Vagina (tissue), 2 donors: Measurements from ENCODE around the gene SAP30BP. TPM values are rescaled to one million over a fixed set of nuclear protein-coding genes. Genes with fewer than 3 reads are reported as not detected.

Source experiments
- DNase-seq, 2 donors: peaks; one replicate each; pipeline ENCODE4 v3.0.0-alpha.2; 2017; ENCODE audit errors: extremely low spot score in 2 of 2
- H3K27ac ChIP-seq: fragments of 200-600 bp; sonication (generic); one replicate; pipeline ENCODE4 v1.5.1; 2019
- H3K27me3 ChIP-seq: fragments of 200-600 bp; sonication (generic); one replicate; pipeline ENCODE4 v1.5.1; 2019
- H3K36me3 ChIP-seq, 2 donors: fragments of 200-600 bp; sonication (generic); one replicate each; pipeline ENCODE4 v1.5.1; 2017 to 2019
- H3K4me1 ChIP-seq: fragments of 200-600 bp; sonication (generic); one replicate; pipeline ENCODE4 v1.5.1; 2019
- H3K4me3 ChIP-seq, 2 donors: fragments of 200-600 bp; sonication (generic); 1 replicate in 1 of 2; 2 replicates in 1 of 2; pipeline ENCODE4 v1.5.1; 2016 to 2019
- H3K9me3 ChIP-seq: fragments of 200-600 bp; sonication (generic); one replicate; pipeline ENCODE4 v1.5.1; 2019
- POLR2A ChIP-seq, 2 donors: fragments of 450-650 bp; IDR thresholded peaks; one replicate each; pipeline ENCODE4 v1.6.1; 2017; ENCODE audit warnings: antibody characterized with exemption in 2 of 2, mild to moderate bottlenecking in 2 of 2, moderate library complexity in 2 of 2
- POLR2AphosphoS5 ChIP-seq, 2 donors: sonication (generic); formaldehyde crosslinking; IDR thresholded peaks; one replicate each; pipeline ENCODE4 v1.9.0; 2017; ENCODE audit warnings: antibody characterized with exemption in 2 of 2, mild to moderate bottlenecking in 2 of 2, low read depth in 1 of 2; ENCODE audit not compliant: insufficient read depth in 1 of 2
- intact Hi-C: fragments of 100-400 bp; cut with DNase I; formaldehyde crosslinking; loops from one replicate; pipeline ENCODE4 v1.15.1; 2023
- total RNA-seq: library from RNA; depleted of rRNA; stranded (reverse); fragments of >200 nt; gene quantifications from one replicate; pipeline ENCODE4 v1.2.3, GENCODE V29; 2016
- TF ChIP-seq, protein P1 (sequence below), 3 experiments: fragments of 450-650 bp in 2 of 3; fragments of 200-600 bp in 1 of 3; sonication (generic) in 1 of 3; IDR thresholded peaks; one replicate each; pipeline ENCODE4 v1.5.1; 2017 to 2019; ENCODE audit warnings: antibody characterized with exemption in 3 of 3, mild to moderate bottlenecking in 2 of 3, moderate library complexity in 2 of 3

SAP30BP gene
- total RNA-seq, 1 donor from 2014 or later = 79.1 TPM

DNA sequence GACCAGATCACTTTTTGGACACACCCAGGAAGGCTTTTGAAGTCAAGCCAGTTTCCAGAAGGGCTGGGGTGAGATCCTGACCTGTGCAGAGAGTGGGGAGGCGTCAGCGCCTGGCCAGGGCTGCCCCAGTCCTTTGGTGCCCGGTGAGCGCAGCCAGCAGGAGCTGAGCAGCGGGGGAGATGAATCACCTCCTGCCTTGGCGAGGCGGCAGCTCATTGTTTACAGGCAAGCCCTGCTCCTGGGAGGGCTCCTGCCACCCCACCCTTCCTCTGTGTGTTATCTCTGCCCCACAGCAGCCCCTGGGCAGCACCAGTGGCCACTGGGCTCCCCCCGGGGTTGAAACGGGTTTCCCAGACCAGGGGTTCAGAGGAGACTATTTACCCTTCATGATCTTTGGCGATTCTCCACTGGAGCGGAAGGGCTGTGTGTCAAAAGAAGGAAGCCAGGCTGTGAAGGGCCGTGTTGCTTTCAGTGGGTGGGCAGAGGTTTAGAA is 40.0 kb downstream of the SAP30BP start:
- Histone ChIP-seq H3K36me3 (peaks cover 7 to 56% of the 10 kb centered on the region in 2 donors), H3K4me1 (peaks cover 19% of the 10 kb centered on the region), H3K9me3 (no peaks in the 10 kb centered on the region), H3K27ac (peak overlapping the region; percentile 35), H3K27me3 (no peaks in the 10 kb centered on the region), H3K4me3 (no peak overlapping the region)
- DNase-seq = no peak
- intact Hi-C loops = no loop called here
- TF ChIP-seq, protein P1, sequence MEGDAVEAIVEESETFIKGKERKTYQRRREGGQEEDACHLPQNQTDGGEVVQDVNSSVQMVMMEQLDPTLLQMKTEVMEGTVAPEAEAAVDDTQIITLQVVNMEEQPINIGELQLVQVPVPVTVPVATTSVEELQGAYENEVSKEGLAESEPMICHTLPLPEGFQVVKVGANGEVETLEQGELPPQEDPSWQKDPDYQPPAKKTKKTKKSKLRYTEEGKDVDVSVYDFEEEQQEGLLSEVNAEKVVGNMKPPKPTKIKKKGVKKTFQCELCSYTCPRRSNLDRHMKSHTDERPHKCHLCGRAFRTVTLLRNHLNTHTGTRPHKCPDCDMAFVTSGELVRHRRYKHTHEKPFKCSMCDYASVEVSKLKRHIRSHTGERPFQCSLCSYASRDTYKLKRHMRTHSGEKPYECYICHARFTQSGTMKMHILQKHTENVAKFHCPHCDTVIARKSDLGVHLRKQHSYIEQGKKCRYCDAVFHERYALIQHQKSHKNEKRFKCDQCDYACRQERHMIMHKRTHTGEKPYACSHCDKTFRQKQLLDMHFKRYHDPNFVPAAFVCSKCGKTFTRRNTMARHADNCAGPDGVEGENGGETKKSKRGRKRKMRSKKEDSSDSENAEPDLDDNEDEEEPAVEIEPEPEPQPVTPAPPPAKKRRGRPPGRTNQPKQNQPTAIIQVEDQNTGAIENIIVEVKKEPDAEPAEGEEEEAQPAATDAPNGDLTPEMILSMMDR (IDR thresholded peaks at IDR 0.05) = no peak
- peak; percentile 32 to 64 for TF ChIP-seq POLR2AphosphoS5 (IDR thresholded peaks at IDR 0.05; ENCODE audit: insufficient read depth in 1 of 2, low read depth in 1 of 2)

DNA sequence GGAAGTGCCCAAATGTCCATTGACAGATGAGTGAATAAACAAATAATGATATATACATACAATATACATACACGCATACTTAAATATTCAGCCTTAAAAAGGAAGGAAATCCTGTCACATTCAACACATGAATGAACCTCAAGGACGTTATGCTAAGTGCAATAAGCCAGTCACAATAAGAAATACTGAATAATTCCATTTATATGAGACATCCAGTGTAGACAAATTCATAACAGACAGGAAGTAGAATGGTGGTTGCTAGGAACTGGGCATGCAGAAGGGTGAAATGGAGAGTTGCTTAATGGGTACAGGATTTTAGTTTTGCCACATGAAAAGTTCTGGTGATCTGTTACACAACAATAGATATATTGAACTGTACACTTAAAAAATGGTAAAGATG is 45.3 kb downstream of the SAP30BP start:
- Histone ChIP-seq H3K27me3 (no peaks in the 10 kb centered on the region), H3K4me3 (no peak overlapping the region), H3K9me3 (no peaks in the 10 kb centered on the region), H3K4me1 (peaks cover 6% of the 10 kb centered on the region), H3K27ac (no peak overlapping the region), H3K36me3 (peaks cover 0 to 3% of the 10 kb centered on the region in 2 donors)
- intact Hi-C loops = no loop called here
- no peak for DNase-seq
- no peak for TF ChIP-seq POLR2A (IDR thresholded peaks at IDR 0.05)
- TF ChIP-seq POLR2AphosphoS5 (IDR thresholded peaks at IDR 0.05; ENCODE audit: insufficient read depth in 1 of 2, low read depth in 1 of 2) = no peak
- TF ChIP-seq, protein P1 (IDR thresholded peaks at IDR 0.05) = no peak

DNA sequence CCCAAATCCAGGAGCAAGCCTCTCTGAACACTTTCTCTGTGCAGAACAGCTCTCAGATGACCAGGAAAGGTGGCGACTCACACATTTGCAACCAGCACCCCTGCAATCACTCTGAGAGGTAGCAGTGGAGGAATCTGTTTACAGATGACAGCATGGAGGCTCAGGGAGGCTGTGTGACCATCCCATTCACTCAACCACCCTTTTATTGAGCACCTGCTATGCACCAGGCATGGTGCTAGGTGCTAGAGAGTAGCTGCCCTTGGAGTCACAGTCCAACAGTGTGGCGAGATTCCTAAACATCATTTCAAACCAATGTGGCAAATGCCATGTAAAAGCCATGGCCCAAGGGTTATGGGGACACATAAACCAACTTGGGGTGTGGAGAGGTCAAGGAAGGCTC is 52.6 kb downstream of the SAP30BP start:
- no peak overlapping the region for H3K27ac ChIP-seq

DNA sequence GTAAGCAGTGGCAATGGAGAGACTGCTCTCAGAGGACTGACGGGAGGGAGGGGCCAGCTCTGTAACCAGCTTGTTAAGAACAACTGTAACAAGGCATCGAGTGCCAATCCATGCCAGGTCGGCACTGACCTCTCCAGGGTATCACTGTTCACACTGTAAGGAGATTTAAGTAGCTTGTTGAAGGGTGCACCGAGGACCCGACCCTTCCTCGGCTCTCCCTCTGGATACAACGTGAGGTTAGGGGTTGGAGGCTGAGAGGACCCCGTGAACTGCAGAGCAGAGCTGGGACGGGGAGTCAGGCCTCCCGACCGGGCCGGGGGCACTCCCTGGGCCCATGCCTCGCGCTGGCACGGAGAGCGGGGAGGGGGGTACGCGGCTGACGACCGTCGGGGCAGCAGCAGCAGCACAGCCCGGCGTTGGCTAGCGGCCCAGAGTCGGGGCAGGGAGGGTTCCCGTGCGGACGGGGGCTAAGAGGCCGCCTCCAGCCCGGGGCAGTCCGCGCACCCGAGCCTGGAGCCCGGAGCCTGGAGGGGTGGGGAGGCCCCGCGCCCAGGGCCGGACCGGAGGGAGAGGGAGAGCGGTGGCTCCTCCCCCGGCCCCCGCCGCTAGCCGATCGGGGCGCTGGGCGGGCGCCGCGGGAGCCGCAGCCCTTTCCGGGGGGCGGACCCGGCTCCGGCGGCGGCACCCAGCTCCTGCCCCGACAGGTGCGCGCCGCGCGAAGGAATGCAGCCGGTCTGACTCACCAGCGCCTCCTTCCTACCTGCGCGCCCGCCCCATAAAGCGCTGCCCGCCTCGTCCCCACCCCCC is 53.7 kb downstream of the SAP30BP start, which contains the start of gene ITGB4:
Gene ITGB4 (plus strand): TSS at position 804 of the 807 bp plus-strand sequence. CDS start 3,245 bp downstream, outside the sequence.
- peak in 1 of 2 donors; percentile 46 for TF ChIP-seq POLR2AphosphoS5 (IDR thresholded peaks at IDR 0.05; ENCODE audit: insufficient read depth in 1 of 2, low read depth in 1 of 2)
- TF ChIP-seq POLR2A (IDR thresholded peaks at IDR 0.05) = no peak
- Histone ChIP-seq H3K36me3 (no peaks in the 10 kb centered on the region), H3K4me3 (peak within 1 kb of the TSS; percentile 50 to 63), H3K9me3 (no peaks in the 10 kb centered on the region), H3K4me1 (peaks cover 21% of the 10 kb centered on the region), H3K27ac (peak within 1 kb of the TSS; percentile 75), H3K27me3 (no peaks in the 10 kb centered on the region)
- intact Hi-C loops = no loop called here
- no peak for DNase-seq

More for the DNA sequence above, 52.6 kb downstream of the SAP30BP start:
- Histone ChIP-seq H3K4me3 (no peak overlapping the region), H3K27me3 (no peaks in the 10 kb centered on the region), H3K4me1 (peaks cover 19% of the 10 kb centered on the region), H3K36me3 (no peaks in the 10 kb centered on the region), H3K9me3 (no peaks in the 10 kb centered on the region)
- no peak for DNase-seq
- no peak for TF ChIP-seq POLR2AphosphoS5 (IDR thresholded peaks at IDR 0.05; ENCODE audit: insufficient read depth in 1 of 2, low read depth in 1 of 2)
- TF ChIP-seq POLR2A (IDR thresholded peaks at IDR 0.05) = no peak
- TF ChIP-seq, protein P1 (IDR thresholded peaks at IDR 0.05) = no peak
- intact Hi-C loops = no loop called here

DNA sequence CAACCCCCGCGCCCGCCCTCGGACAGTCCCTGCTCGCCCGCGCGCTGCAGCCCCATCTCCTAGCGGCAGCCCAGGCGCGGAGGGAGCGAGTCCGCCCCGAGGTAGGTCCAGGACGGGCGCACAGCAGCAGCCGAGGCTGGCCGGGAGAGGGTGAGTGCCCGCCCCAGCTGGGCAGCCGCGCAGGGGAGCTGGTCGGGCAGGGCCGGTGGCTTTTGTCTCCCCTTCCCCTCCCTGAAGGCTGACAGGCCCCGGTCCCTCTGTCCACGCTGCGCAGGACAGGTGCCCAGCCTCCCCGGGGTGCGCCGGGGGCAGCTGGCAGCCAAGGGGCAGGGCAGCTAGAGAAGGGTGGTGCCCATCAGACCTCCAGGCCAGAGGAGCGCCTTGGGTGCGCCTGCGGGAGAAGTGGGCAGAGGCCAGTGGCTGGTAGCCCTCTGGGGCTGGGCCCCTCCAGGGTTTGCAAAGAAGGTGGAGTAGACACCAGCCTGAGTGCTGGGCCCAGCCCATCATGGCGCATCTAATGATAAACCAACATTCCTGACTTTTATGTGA is 54.4 kb downstream of the SAP30BP start:
- H3K9me3 ChIP-seq = no peaks in the 10 kb centered on the region
- TF ChIP-seq, protein P1 (IDR thresholded peaks at IDR 0.05) = no peak
- TF ChIP-seq POLR2AphosphoS5 (IDR thresholded peaks at IDR 0.05; ENCODE audit: insufficient read depth in 1 of 2, low read depth in 1 of 2) (peak in 1 of 2 donors; percentile 11), POLR2A (IDR thresholded peaks at IDR 0.05) (no peak)
- DNase-seq = no peak
- peak overlapping the region; percentile 75 for H3K27ac ChIP-seq
- intact Hi-C loops = no loop called here
- H3K4me1 ChIP-seq = peaks cover 21% of the 10 kb centered on the region
- no peaks in the 10 kb centered on the region for H3K27me3 ChIP-seq
- peak overlapping the region; percentile 50 to 63 for H3K4me3 ChIP-seq
- no peaks in the 10 kb centered on the region for H3K36me3 ChIP-seq
